Measurements from ENCODE around the gene ZNF607.
"Not testable (repeated sequence)": the region's sequence is repeated elsewhere in the genome, so short reads cannot be mapped to it uniquely, and the experiment has no call there.

ZNF607 gene

GRCh38 chr19:37691881-37692504 lies 27.6 kb downstream of the ZNF607 start:
- peak; percentile 33 for TF ChIP-seq CTCF (IDR thresholded peaks at IDR 0.05; ENCODE audit: insufficient read depth, missing control alignments)
- FAIRE-seq (no peak), DNase-seq (ENCODE audit: insufficient read length, low spot score) (peak; percentile 88)

GRCh38 chr19:37683520-37683919 lies 36.0 kb downstream of the ZNF607 start:
- no peak for TF ChIP-seq CTCF (IDR thresholded peaks at IDR 0.05; ENCODE audit: insufficient read depth, missing control alignments)
- DNase-seq (ENCODE audit: insufficient read length, low spot score) (no peak), FAIRE-seq (no peak)

- TF ChIP-seq CTCF (IDR thresholded peaks at IDR 0.05; ENCODE audit: insufficient read depth, missing control alignments), result no peak
- peak; percentile 55 for FAIRE-seq
- no peak for DNase-seq (ENCODE audit: insufficient read length, low spot score)
These were observed 50.1 kb downstream of the ZNF607 start for GRCh38 chr19:37669450-37669914.

- not testable (repeated sequence) for FAIRE-seq; DNase-seq (ENCODE audit: insufficient read length, low spot score)
These were observed 62.4 kb downstream of the ZNF607 start for GRCh38 chr19:37657157-37657556.

DNA sequence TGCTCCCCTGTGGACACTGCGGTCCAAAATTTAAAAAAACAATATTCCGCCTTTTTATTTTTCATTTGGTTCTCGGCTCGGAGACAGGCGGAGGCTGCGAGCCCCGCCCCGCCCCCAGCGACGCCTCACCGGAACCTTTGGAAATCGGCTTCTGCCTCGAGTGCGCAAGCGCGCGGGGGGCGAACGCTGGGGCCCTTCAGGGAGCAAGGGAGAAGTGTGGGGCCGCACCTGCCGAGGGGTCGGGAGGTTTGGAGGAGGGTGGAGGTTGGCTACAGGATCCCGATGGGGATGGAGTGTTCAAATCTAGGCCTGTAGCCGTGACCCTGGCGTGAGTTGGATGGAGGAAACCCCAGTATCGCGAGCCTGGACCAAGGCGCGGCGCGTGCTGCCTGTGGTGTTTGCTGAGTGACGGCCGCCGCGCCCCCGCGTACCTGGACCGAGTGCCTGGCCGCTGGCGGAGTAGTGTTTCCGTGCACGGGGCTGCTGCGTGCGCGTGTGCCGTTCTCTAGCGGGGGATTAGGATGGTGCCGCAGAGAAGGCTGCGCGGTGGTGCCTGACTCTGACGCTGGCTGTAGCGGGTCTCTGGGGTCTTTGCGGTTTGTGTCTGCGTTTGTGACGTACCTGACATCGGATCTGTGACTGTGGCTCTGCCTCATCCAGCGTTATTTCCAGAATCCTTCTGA lies 63.7 kb downstream of the ZNF607 start:
- no peak for TF ChIP-seq CTCF (IDR thresholded peaks at IDR 0.05; ENCODE audit: insufficient read depth, missing control alignments)
- DNase-seq (ENCODE audit: insufficient read length, low spot score) (peak; percentile 57), FAIRE-seq (no peak)

DNA sequence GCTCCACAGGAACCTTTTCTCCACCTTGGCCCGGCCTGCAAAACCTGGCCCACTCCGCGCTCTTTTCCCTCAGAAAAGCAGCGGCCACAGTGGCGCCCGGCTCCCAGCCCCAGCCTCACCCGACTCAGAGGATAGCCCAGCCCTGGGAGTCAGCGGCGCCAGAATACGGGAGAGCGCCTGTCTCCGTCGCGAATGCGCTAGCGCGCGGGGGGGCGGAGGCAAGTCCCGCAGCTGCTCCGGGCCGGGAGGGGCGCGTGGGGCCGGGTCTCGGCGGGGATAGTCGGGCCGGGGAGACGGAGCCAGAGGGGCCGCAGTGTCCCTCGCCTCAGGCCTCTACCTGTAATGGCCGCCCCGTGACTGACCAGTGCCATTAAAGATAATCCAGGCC lies 64.3 kb downstream of the ZNF607 start, which contains the start of gene ZFP30:
TSS of gene ZFP30 (minus strand) at position 165 of the 388 bp plus-strand sequence. CDS start 7,643 bp downstream, outside the sequence.
- no peak for FAIRE-seq
- DNase-seq (ENCODE audit: insufficient read length, low spot score), result peak; percentile 77

More for the DNA sequence above, 64.3 kb downstream of the ZNF607 start, which contains the start of gene ZFP30:
- TF ChIP-seq CTCF (IDR thresholded peaks at IDR 0.05; ENCODE audit: insufficient read depth, missing control alignments), result no peak
